Neural progenitor cell (in vitro differentiated cells): ENCODE measurements around the gene DPP7. TPM values are rescaled to one million over a fixed set of nuclear protein-coding genes. Genes with fewer than 3 reads are reported as not detected.
"Not testable (repeated sequence)": the region's sequence is repeated elsewhere in the genome, so short reads cannot be mapped to it uniquely, and the experiment has no call there.

Experiments
- DNase-seq: peaks from one replicate; pipeline ENCODE4 v3.0.0-alpha.2; 2016; ENCODE audit warnings: low spot score
- H2AFZ ChIP-seq: fragments of 200-600 bp; sonication (generic); replicated peaks from 2 replicates; pipeline ENCODE4 v1.6.1; 2016; ENCODE audit warnings: antibody characterized with exemption
- H3F3A ChIP-seq: fragments of 200-600 bp; sonication (generic); 2 replicates; pipeline ENCODE4 v1.6.1; 2016; ENCODE audit warnings: antibody characterized with exemption, low read depth
- H3K27ac ChIP-seq: fragments of 200-600 bp; sonication (generic); 2 replicates; pipeline ENCODE4 v1.5.1; 2016; ENCODE audit warnings: mild to moderate bottlenecking
- H3K27me3 ChIP-seq: fragments of 200-600 bp; sonication (generic); 2 replicates; pipeline ENCODE4 v1.6.1; 2016; ENCODE audit warnings: mild to moderate bottlenecking, moderate library complexity
- H3K36me3 ChIP-seq: fragments of 200-600 bp; sonication (generic); 2 replicates; pipeline ENCODE4 v1.5.1; 2016
- H3K4me1 ChIP-seq: fragments of 200-600 bp; sonication (generic); 2 replicates; pipeline ENCODE4 v1.6.1; 2016; ENCODE audit warnings: mixed run types
- H3K4me2 ChIP-seq: fragments of 200-600 bp; sonication (generic); 2 replicates; pipeline ENCODE4 v1.6.1; 2016
- H3K4me3 ChIP-seq: fragments of 200-600 bp; sonication (generic); 2 replicates; pipeline ENCODE4 v1.5.1; 2016
- H3K79me2 ChIP-seq: fragments of 200-600 bp; sonication (generic); 2 replicates; pipeline ENCODE4 v1.6.1; 2016; ENCODE audit warnings: low read depth
- H3K9ac ChIP-seq: fragments of 200-600 bp; sonication (generic); 2 replicates; pipeline ENCODE4 v1.6.1; 2016
- H3K9me3 ChIP-seq: fragments of 200-600 bp; sonication (generic); 2 replicates; pipeline ENCODE4 v1.5.1; 2016; ENCODE audit warnings: low read depth
- H4K20me1 ChIP-seq: fragments of 200-600 bp; sonication (generic); 2 replicates; pipeline ENCODE4 v1.6.1; 2016; ENCODE audit warnings: low read depth
- H3K27ac Mint-ChIP-seq: 3 replicates; pipeline ENCODE4 v1.8.0; 2021; ENCODE audit warnings: mixed read lengths
- H3K27me3 Mint-ChIP-seq: 2 replicates; pipeline ENCODE4 v1.8.0; 2022; ENCODE audit warnings: low read depth, mild to moderate bottlenecking, inconsistent platforms, moderate library complexity, mixed read lengths; ENCODE audit not compliant: insufficient read depth
- H3K36me3 Mint-ChIP-seq: 3 replicates; pipeline ENCODE4 v1.8.0; 2021; ENCODE audit warnings: mixed read lengths
- H3K4me1 Mint-ChIP-seq: 3 replicates; pipeline ENCODE4 v1.8.0; 2021; ENCODE audit warnings: mixed read lengths
- H3K4me3 Mint-ChIP-seq: 3 replicates; pipeline ENCODE4 v1.8.0; 2021; ENCODE audit warnings: mild to moderate bottlenecking, moderate library complexity, mixed read lengths
- H3K9me3 Mint-ChIP-seq: 3 replicates; pipeline ENCODE4 v1.8.0; 2020; ENCODE audit warnings: mixed read lengths
- CTCF ChIP-seq: fragments of 200-600 bp; sonication (generic); IDR thresholded peaks from 2 replicates; pipeline ENCODE4 v1.5.1; 2017; ENCODE audit warnings: antibody characterized with exemption, mild to moderate bottlenecking
- EZH2 ChIP-seq: fragments of 200-600 bp; sonication (generic); IDR thresholded peaks from 2 replicates; pipeline ENCODE4 v1.6.1; 2017; ENCODE audit warnings: antibody characterized with exemption, mild to moderate bottlenecking, moderate library complexity
- EZH2phosphoT487 ChIP-seq: fragments of 200-600 bp; sonication (generic); IDR thresholded peaks from 2 replicates; pipeline ENCODE4 v1.6.1; 2017; ENCODE audit warnings: antibody characterized with exemption
- total RNA-seq: library from RNA; depleted of rRNA; stranded (reverse); fragments of >200 nt; gene quantifications from 2 replicates; pipeline ENCODE4 v1.2.3, GENCODE V29; 2015; ENCODE audit warnings: low replicate concordance

The DPP7 gene
- total RNA-seq, 1 donor from 2014 or later = 2.6 TPM

DNA sequence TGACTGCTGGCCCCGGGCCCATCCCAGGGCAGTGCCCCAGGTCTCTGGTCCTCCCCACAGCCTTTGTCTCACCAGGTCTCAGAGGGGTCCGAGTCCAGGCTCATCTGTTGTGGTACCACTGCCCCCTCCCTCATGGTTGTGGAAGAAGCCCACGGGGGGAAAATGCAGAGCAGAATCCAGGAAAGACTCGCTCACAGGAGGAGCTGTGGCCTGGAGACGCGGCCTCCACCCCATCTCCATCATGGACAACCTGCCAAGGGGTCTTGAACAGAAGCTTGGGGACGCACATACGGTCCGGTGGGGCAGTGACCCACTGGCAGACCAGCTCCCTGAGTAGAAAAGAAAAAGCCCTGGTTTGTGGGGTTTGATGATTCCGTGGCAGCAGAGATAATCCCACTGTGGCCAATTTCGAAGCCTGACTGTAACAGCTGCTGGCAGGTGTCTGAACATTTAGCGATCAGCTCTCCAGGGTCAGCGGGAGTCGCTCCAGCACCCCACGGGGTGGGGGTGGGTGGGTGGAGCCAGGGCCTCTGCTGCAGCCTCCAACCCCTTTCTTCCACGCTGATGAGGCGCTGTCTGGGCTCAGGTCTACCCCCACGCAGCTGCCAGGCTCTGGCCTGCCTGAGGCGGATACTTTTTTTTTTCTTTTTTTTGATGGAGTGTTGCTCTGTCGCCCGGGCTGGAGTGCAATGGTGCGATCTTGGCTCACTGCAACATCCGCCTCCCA, 22.5 kb upstream of the DPP7 start:
- Histone ChIP-seq H3K9ac (no peak overlapping the region), H3K79me2 (no peaks in the 10 kb centered on the region), H3F3A (peaks cover 6% of the 10 kb centered on the region), H2AFZ (no peak overlapping the region), H4K20me1 (peaks cover 45% of the 10 kb centered on the region), H3K4me2 (no peak overlapping the region), H3K9me3 (no peaks in the 10 kb centered on the region), H3K27me3 (peaks cover 100% of the 10 kb centered on the region), H3K36me3 (no peaks in the 10 kb centered on the region), H3K27ac (no peak overlapping the region), H3K4me3 (no peak overlapping the region), H3K4me1 (no peaks in the 10 kb centered on the region)
- peaks cover 2% of the 10 kb centered on the region for H3K4me1 Mint-ChIP-seq
- peaks cover 3% of the 10 kb centered on the region for H3K9me3 Mint-ChIP-seq
- TF ChIP-seq CTCF (no peak), EZH2phosphoT487 (no peak), EZH2 (no peak)
- DNase-seq = no peak
- no peak overlapping the region for H3K27ac Mint-ChIP-seq
- peaks cover 61% of the 10 kb centered on the region for H3K27me3 Mint-ChIP-seq
- peaks cover 1% of the 10 kb centered on the region for H3K36me3 Mint-ChIP-seq
- no peak overlapping the region for H3K4me3 Mint-ChIP-seq

GRCh38 chr9:137136261-137136880, 21.8 kb upstream of the DPP7 start:
- no peak overlapping the region for H3K9ac ChIP-seq
- no peak overlapping the region for H3K4me3 ChIP-seq
- no peak overlapping the region for H2AFZ ChIP-seq
- no peak overlapping the region for H3K27ac ChIP-seq
- no peak overlapping the region for H3K4me3 Mint-ChIP-seq
- no peaks in the 10 kb centered on the region for H3K36me3 ChIP-seq
- peaks cover 9% of the 10 kb centered on the region for H3F3A ChIP-seq
- H3K9me3 Mint-ChIP-seq = peaks cover 3% of the 10 kb centered on the region
- DNase-seq = no peak
- peaks cover 100% of the 10 kb centered on the region for H3K27me3 ChIP-seq
- H4K20me1 ChIP-seq = peaks cover 42% of the 10 kb centered on the region
- H3K9me3 ChIP-seq = no peaks in the 10 kb centered on the region
- no peaks in the 10 kb centered on the region for H3K79me2 ChIP-seq
- H3K27ac Mint-ChIP-seq = no peak overlapping the region
- peaks cover 59% of the 10 kb centered on the region for H3K27me3 Mint-ChIP-seq
- H3K36me3 Mint-ChIP-seq = peaks cover 1% of the 10 kb centered on the region
- H3K4me2 ChIP-seq = no peak overlapping the region
- H3K4me1 Mint-ChIP-seq = peaks cover 2% of the 10 kb centered on the region
- TF ChIP-seq EZH2 (no peak), CTCF (no peak), EZH2phosphoT487 (no peak)
- no peaks in the 10 kb centered on the region for H3K4me1 ChIP-seq

DNA sequence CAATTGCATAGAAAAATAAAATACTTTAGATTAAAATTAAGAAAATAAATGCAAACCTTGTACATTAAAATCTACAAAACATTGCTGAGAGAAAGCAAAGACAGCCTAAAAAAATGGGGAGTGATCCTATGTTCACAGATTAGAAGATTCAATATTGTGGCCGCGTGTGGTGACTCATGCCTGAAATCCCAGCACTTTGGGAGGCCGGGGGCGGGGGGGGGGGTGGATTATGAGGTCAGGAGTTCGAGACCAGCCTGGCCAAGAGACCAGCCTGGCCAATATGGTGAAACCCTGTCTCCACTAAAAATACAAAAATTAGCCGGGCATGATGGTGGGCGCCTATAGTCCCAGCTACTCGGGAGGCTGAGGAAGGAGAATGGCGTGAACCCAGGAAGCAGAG, 20.6 kb upstream of the DPP7 start:
- H2AFZ ChIP-seq, H3K4me3 Mint-ChIP-seq, H3K4me2 ChIP-seq, H3K9ac ChIP-seq, H3K9me3 ChIP-seq, H3K4me1 ChIP-seq, H3K9me3 Mint-ChIP-seq, H3K36me3 Mint-ChIP-seq, H3K27ac Mint-ChIP-seq, H3K79me2 ChIP-seq, H3K4me3 ChIP-seq, H3K27ac ChIP-seq, H3K36me3 ChIP-seq, H3F3A ChIP-seq, DNase-seq, H3K4me1 Mint-ChIP-seq: not testable (repeated sequence)
- peaks cover 53% of the 10 kb centered on the region for H3K27me3 Mint-ChIP-seq
- Histone ChIP-seq H4K20me1 (peaks cover 30% of the 10 kb centered on the region), H3K27me3 (peaks cover 100% of the 10 kb centered on the region)

GRCh38 chr9:137134191-137134590, 19.7 kb upstream of the DPP7 start:
- Histone ChIP-seq H3K27ac (no peak overlapping the region), H3F3A (peaks cover 9% of the 10 kb centered on the region), H2AFZ (no peak overlapping the region), H3K9ac (no peak overlapping the region), H3K27me3 (peaks cover 91% of the 10 kb centered on the region), H4K20me1 (peaks cover 21% of the 10 kb centered on the region), H3K79me2 (peaks cover 2% of the 10 kb centered on the region), H3K4me3 (no peak overlapping the region), H3K36me3 (no peaks in the 10 kb centered on the region), H3K4me1 (no peaks in the 10 kb centered on the region), H3K4me2 (no peak overlapping the region), H3K9me3 (no peaks in the 10 kb centered on the region)
- H3K4me1 Mint-ChIP-seq = peaks cover 2% of the 10 kb centered on the region
- H3K9me3 Mint-ChIP-seq = peaks cover 3% of the 10 kb centered on the region
- no peak overlapping the region for H3K27ac Mint-ChIP-seq
- no peak overlapping the region for H3K4me3 Mint-ChIP-seq
- peaks cover 45% of the 10 kb centered on the region for H3K27me3 Mint-ChIP-seq
- H3K36me3 Mint-ChIP-seq = peaks cover 1% of the 10 kb centered on the region
- no peak for DNase-seq
- no peak for TF ChIP-seq CTCF
- no peak for TF ChIP-seq EZH2
- no peak for TF ChIP-seq EZH2phosphoT487
